Activated naive CD4-positive, alpha-beta T cell (primary cell): ENCODE measurements around the gene PDE6B.
"Not testable (repeated sequence)": the region's sequence is repeated elsewhere in the genome, so short reads cannot be mapped to it uniquely, and the experiment has no call there.

Experiments used
- DNase-seq, 4 experiments: peaks; one replicate each; lab custom pipeline; 2025; lab: John Stamatoyannopoulos, UW

The PDE6B gene

GRCh38 chr4:622071-622995 is 3.0 kb upstream of the PDE6B start:
- no peak for DNase-seq

- DNase-seq = no peak
These were observed 2.1 kb upstream of the PDE6B start for GRCh38 chr4:622996-623913.

GRCh38 chr4:623914-624566 is 1.3 kb upstream of the PDE6B start:
- no peak for DNase-seq

DNA sequence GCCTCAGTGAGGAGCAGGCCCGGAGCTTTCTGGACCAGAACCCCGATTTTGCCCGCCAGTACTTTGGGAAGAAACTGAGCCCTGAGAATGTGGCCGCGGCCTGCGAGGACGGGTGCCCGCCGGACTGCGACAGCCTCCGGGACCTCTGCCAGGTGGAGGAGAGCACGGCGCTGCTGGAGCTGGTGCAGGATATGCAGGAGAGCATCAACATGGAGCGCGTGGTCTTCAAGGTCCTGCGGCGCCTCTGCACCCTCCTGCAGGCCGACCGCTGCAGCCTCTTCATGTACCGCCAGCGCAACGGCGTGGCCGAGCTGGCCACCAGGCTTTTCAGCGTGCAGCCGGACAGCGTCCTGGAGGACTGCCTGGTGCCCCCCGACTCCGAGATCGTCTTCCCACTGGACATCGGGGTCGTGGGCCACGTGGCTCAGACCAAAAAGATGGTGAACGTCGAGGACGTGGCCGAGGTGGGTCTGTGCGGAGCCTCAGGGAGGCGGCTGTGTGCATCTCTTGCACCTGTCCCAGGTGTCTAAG is 323 bp downstream of the PDE6B start:
- no peak for DNase-seq

GRCh38 chr4:626201-627091 is 1.1 kb downstream of the PDE6B start:
- no peak for DNase-seq

- no peak for DNase-seq
These were observed 2.2 kb downstream of the PDE6B start for GRCh38 chr4:627347-628125.

DNA sequence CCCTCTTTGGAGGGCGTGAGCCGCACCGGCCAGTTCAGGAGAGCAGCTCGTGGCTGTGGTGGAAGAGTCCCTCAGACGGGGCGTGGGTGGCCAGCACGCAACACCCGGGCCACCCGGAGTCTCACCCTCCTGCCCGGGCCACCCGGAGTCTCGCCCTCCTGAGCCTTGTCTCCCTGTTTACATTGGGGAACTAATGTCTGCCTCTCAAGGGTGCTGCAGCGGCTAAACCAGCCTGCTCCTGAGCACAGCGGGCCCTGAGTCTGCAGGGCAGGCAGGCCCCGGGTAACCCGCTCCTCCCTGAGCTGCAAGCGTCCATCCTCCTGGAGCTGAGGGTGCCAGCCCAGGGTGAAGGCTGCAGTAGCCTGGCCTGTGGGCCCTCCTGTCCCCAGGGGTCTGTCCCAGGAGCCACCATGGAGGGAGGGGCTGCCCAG is 3.0 kb downstream of the PDE6B start:
- no peak for DNase-seq

DNA sequence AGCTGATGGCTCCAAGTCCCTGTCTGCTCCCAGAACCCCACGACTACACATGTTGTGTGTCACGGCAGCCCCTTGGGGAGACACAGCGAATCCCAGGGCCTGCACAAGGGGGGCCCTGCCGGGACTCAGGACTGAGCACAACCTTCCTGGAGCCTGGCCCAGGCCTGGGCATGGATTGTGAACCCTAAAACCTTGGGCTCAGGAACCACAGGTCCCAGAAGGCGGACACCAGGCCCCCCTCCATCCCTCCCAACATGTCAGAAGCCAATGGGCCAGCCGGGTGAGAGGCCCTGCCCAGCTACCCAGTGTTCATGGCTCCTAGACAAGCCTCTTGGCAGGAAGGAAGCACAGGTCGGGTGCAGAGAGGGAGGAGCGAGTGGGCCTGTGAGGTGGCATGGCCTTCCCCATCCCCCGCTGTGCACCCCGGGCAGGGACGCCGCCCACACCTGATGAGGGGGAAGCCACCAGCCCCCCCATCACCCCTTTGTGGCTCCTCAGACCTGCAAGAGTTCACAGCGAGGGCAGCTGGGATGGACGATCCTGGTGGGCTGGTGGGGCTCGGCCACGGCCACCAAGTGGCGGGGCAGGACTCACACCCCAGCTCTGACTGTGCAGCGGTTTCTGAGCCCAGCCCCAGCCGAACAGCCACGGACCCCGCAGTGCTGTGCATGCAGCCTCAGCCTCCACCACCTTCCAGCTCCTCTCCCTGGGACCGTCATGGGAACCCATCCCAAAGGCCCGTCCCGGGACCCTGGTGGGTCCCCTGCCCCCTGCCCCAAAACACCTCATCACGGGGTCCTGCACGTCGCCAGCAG is 3.7 kb downstream of the PDE6B start:
- no peak for DNase-seq

GRCh38 chr4:629636-629914 is 4.2 kb downstream of the PDE6B start:
- DNase-seq = no peak

DNA sequence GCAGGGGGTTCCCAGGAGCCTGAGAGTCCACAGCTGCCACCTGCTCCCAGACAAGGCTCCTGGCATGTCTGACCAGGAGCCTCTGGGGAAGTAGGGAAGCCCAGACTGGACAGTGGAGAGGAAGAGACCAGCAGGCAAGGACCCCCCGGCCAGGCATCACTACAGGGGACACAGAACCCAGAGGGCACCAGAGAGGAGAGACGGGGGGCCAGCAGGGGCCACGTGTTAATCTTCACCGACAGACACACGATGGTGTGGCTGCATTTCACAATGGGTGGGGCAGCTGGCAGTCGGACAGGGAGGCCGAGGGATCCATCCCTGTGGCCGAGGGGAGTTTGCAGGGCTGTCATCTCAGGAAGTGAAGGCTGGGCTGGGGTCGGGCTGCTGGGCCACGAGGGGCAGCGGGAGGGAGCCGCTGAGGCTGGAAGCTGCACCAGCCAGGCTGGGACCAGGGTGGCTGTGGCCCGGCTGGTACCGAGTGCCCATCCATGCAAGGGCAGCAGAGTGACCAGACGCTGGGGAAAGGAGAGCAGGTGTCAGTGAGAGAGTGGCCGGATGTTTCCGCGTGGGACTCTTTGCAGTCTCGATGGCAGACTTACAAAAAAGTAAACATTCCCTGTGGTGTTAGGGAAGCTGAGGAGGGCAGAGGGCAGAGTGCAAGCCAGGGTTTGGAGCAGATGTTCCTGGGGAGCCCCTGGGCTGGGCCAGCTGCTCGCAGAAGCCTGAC is 4.7 kb downstream of the PDE6B start:
- DNase-seq = no peak

GRCh38 chr4:630656-631055 is 5.3 kb downstream of the PDE6B start:
- no peak for DNase-seq

GRCh38 chr4:632196-632790 is 6.9 kb downstream of the PDE6B start:
- no peak for DNase-seq

GRCh38 chr4:632926-633325 is 7.6 kb downstream of the PDE6B start:
- no peak for DNase-seq

- DNase-seq = no peak
These were observed 8.0 kb downstream of the PDE6B start for GRCh38 chr4:633406-633805.

- no peak for DNase-seq
These were observed 8.7 kb downstream of the PDE6B start for GRCh38 chr4:633976-634598.

DNA sequence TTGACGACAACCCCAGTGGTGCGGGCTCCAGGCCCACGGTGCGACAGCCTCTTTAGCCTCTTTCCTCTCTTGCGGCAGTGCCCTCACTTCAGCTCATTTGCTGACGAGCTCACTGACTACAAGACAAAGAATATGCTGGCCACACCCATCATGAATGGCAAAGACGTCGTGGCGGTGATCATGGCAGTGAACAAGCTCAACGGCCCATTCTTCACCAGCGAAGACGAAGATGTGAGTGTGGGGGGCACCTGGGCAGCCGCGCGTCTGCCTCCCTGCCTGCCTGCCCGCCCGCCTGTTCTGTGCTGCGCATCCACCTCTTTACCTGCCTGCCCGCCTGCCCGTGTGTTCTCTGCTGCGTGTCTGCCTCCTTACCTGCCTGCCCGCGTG is 9.2 kb downstream of the PDE6B start:
- DNase-seq = no peak

DNA sequence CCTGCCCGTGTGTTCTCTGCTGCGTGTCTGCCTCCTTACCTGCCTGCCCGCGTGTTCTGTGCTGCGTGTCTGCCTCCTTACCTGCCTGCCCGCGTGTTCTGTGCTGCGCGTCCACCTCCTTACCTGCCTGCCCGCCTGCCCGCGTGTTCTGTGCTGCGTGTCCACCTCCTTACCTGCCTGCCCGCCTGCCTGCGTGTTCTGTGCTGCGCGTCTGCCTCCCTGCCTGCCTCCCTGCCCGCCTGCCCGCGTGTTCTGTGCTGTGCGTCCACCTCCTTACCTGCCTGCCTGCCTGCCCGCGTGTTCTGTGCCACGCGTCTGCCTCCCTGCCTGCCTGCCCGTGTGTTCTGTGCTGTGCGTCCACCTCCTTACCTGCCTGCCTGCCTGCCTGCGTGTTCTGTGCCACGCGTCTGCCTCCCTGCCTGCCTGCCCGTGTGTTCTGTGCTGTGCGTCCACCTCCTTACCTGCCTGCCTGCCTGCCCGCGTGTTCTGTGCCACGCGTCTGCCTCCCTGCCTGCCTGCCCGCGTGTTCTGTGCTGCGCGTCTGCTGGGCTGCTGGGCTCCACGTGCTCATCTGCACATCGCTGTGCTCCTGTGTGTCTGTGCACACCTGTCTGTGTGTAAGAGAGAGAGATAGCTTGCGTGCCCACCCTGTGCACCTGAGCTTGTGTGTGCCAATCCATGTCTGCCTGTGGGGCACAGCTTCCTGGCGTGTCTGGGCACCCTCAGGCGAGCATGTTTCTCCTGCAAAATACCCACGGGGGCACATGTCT is 9.9 kb downstream of the PDE6B start:
- DNase-seq = not testable (repeated sequence)
